Stimulated activated CD4-positive, alpha-beta T cell treated with anti-CD3 and anti-CD28 coated beads, Interleukin-4, amount 100 ng/mL, for 1 hour (primary cell): ENCODE measurements around the gene ADCY2.

Experiments used
- DNase-seq: peaks from one replicate; pipeline ENCODE4 v3.0.0-alpha.2; 2020

Gene ADCY2

DNA sequence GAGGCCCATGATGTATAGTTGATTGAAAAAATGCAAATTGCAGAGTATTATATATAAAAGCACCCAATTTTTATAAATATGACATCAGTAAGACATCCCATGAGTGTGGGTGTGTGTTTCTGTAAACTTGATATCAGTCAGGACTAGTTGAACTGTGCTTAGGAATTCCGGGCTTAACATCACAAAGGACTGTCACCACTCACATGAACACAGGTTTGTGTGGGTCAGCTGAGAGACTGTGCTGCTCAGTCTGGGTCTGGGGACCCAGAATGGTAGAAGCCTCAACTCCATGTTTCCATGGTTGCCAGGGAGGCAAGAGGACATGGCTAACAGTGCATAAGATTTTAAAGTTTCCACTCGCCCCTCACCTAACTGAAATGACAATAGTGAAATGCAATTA, 120.3 kb downstream of the ADCY2 start:
- no peak for DNase-seq

DNA sequence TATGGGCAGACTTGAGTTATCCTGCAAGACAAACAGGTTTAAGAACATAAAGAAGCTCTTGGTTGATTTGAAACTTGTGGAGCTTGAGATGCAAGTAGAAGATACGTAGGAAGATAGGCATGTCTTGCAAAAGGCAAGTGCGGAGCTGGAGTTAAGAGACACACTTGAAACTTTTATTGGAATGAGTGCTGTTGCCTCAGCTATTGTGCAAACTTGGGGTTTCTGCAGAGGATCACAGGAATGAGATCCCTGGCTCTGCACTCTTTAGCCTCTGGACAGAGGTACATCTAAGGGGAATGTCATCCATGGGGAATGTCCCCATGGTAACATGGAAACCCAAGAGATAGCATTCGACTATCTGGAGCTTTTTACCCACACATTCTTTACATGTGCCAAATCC, 121.1 kb downstream of the ADCY2 start:
- no peak for DNase-seq

- DNase-seq, result no peak
Measured at GRCh38 chr5:7518947-7519560, 123.1 kb downstream of the ADCY2 start.

GRCh38 chr5:7519564-7519963, 123.6 kb downstream of the ADCY2 start:
- no peak for DNase-seq

DNA sequence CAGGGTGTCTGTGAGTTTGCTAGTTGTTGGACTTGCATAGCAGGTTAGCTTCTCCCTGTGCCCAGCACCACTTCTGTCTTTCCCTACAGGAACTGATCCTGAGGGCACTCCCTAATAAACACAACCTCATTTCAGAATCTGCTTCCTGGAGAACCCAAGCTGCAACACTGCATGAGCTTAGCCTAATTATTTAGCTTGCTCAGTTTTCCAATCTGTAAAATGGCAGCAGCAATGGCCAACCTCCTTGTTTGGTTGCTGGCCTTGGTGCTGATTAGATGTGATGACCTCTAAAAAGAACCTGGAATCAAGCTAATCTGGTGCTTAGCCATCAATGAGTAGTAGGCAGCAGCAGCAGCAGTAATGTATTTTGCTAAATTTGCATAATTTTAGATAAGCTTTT, 133.9 kb downstream of the ADCY2 start:
- no peak for DNase-seq

- no peak for DNase-seq
Measured at GRCh38 chr5:7533941-7534340, 138.0 kb downstream of the ADCY2 start.

DNA sequence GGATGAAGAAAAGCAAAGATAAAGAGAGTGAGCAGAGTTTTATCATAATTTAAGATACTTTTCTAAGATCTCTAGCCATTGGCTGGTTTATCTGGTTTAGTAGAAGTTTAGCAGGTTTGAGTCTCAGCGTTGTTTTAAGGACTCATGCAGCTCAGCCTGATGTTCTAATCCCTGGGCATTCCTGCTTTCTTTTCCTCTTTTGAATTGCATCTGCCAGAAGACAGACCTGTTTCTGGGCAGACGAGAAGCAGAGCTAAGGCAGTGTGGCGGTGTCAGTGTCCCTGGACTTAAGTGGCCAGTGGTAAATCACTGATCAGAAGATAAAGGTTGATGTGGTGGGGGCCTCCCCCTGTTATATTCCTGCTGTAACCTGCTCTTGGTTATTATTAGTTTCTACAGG, 138.6 kb downstream of the ADCY2 start:
- no peak for DNase-seq

DNA sequence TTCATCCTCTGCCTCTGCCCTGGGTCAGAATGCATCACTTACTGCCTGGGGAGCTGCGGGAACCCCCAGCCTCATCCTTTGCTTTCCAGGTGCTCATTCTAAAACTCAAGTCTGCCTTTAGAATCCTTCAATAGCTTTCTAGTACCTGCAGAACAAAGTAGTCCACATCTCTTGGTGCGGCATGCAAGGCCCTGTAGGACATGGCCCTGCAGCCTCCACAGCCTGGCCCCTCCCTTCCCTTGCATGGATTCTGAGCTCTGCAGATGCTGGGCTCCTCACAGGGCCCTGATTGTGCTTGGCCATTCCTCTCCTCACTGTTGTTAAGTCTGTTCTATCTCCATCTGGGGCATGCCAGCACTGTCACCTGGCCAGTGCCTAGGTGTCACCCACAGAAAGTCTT, 141.6 kb downstream of the ADCY2 start:
- no peak for DNase-seq

DNA sequence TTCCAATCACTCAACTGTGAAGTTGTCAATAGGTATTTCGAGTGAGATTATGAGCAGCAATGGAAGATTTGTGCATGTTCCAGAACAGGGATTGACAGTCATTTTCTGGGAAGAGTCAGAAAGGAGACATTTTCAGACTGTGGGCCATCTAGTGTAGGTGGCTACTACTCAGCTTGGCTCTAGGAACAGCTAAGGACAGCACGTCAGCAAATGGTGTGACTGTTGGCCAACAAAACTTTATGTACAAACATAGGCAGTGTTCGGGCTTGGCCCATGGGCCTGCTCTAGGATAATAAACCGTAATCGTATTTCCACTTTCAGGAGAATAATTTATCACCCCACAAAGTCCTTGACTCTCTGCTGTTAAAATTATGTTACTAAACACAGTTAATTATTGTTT, 143.6 kb downstream of the ADCY2 start:
- no peak for DNase-seq

DNA sequence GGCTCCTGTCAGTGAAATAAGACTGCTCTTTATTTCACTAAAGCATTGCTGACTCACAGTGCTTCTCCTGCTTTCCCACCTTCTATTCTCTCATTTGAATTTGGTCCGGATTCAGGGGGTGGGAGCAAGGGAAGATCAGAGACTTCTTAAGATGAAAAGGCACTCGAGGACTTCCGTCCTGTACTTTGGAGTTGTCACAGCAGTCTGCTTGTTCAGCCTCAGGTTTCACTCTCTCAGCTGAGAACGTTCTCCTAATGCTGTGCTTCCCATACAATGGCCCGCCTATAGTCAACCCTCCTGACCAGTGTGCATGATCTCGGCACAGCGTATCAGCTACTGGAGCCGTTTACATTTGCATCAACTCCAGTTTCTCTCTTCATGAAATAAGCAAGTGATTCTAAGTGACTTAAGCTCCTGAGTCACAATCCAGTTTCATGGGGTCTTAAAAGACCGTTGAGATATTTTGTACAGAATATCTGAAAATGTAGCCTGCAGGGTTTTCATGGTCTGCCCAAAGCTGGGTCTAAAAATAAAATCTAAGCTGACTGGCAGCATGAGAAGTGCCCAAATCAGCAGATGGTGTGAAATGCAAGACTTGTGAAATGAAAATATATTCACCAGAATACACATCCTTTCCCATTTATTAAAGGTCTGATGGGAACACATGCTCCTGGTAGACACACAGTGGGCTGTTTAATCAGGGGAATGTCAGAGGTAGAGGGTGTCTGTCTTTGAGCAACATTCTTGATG, 145.0 kb downstream of the ADCY2 start:
- DNase-seq, result no peak

GRCh38 chr5:7541898-7542297, 146.0 kb downstream of the ADCY2 start:
- DNase-seq, result no peak

GRCh38 chr5:7546555-7546954, 150.6 kb downstream of the ADCY2 start:
- no peak for DNase-seq

- no peak for DNase-seq
Measured at GRCh38 chr5:7548596-7548995, 152.7 kb downstream of the ADCY2 start.

GRCh38 chr5:7565559-7565958, 169.6 kb downstream of the ADCY2 start:
- DNase-seq, result no peak

DNA sequence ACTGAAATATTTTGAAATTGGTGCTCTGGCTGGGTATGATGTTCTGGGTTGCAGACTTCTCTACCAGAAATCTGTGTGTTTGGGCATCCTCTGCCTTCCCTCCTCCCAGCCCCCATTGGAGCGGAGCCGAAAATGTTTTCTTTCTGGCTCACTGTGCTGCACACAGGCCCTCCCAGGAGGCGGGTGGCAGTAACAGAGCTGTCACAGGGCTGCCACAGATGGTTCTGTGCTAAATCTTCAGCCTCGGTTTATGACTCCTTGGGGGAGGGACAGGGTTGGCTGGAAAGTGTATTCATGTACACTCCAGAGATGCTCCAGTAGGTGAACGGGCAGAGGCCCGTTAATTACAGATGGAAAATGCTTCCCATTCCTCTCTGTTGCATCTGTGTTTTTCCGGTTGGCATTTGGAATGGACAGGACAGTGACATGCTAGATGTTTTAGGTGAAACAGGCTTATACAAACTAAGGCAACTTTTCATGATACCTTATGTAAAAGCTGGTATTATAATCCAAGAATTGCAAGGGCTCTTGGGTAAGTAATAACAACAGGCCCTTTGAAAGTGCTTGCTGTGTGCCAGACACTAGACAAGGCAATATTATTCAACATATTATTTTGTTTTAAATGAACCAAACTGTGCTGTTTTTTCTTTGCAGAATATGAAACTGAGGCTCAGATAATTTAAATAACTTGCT, 180.2 kb downstream of the ADCY2 start:
- no peak for DNase-seq

DNA sequence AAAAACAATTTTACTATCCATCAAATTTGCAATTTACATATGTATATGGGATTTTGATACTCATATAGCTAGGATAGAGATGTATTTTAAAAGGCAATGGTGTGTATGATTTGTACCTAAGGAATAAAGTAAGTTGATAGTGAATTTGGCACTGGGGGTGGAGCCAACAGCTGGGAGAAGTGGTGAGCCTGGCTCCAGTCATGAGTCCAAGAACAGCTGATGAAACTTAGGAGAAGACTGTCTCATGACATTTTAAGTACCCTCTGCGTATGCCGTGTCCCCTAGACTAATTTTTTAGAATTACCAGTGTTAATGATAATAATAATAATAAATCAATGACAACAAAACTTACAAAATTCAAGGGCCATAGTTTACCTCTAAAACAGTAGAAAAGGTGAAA, 181.4 kb downstream of the ADCY2 start:
- no peak for DNase-seq

DNA sequence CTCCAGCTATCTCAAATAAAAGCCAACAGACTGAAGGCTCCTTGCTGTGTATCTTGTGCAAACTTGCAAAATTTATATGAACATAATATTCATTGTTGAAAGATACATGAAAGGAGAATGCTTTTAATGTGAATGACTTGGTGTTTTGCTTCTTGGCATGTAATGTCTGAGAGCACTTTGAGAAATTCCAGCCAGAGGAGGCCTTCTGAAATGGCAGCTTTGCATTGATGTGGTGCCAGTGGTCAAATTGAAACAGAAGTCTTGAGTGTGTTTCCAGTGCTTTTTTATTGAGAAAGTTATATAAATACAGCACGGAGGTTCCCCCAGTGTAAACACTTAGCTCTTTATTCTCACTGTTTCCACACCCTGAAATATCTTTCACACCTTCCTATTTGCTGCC, 182.1 kb downstream of the ADCY2 start:
- no peak for DNase-seq

DNA sequence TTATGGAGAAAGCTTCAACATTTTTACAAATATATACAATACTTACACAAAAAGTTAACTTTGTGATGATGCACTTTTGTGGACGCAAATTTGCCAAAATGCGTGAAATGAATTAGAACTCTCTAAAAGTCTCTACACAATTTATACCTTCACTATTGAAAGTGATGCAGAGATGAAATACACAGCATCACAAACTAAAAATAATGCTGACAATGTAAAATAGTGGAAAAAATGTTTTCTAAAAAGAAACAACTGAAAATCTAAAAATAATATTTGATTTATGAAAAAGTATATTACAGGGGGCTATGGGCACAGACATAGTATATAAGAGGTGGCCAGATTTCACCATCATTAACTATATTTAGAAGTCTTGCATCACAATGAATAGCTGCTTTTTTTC, 188.8 kb downstream of the ADCY2 start:
- no peak for DNase-seq

DNA sequence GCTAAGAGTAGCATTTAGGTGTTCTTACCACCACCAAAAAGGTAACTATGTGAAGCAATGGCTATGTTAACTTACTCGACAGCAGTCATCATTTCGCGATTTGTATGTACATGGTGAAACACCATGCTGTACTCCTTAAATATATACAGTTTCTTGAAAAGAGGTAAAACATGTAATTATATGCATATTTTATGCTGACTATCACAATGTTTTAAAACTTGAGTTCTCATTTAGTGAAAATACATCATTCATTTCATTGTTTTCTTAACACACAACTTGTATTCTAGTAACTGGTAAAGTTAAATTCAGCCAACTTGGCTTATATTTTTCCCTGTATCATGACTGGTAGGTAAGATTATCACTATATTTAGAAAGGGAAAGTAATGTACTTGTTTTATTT, 189.9 kb downstream of the ADCY2 start:
- no peak for DNase-seq

DNA sequence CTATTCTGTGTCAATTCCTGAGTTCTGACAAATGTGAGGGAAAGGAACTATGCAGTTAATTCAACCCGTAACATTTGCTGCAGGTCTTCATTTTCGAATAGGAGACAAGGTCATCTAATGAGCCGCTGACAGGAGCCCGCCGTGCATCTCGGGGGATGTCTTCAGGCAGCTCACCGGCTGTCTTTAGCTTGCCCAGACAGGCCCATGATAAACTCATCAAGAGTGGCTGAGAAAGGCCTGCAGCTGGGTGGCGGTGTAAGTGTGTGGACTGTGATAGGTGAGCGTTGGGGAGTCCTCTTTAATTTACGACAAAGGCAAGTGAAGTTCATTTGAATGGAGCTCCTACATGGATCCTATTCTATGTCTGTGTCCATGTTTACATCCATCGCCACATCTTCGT, 190.5 kb downstream of the ADCY2 start:
- DNase-seq, result no peak

GRCh38 chr5:7589800-7590199, 193.9 kb downstream of the ADCY2 start:
- no peak for DNase-seq

- DNase-seq, result no peak
Measured at GRCh38 chr5:7592910-7593309, 197.0 kb downstream of the ADCY2 start.

GRCh38 chr5:7597059-7597642, 201.2 kb downstream of the ADCY2 start:
- no peak for DNase-seq

- DNase-seq, result no peak
Measured at GRCh38 chr5:7606840-7607465, 211.0 kb downstream of the ADCY2 start.
